Jurkat, Clone E6-1 (cell line): ENCODE measurements around the gene LMAN2L.
"Not testable (repeated sequence)": the region's sequence is repeated elsewhere in the genome, so short reads cannot be mapped to it uniquely, and the experiment has no call there.

Experiments used
- DNase-seq: peaks from one replicate; pipeline ENCODE4 v3.0.0-alpha.2; 2011; ENCODE audit warnings: low read depth, low spot score
- H3K4me3 ChIP-seq: 2 replicates; pipeline ENCODE4 v1.5.1; 2011; ENCODE audit warnings: mild to moderate bottlenecking, low read length, control low read depth, moderate library complexity

The LMAN2L gene

DNA sequence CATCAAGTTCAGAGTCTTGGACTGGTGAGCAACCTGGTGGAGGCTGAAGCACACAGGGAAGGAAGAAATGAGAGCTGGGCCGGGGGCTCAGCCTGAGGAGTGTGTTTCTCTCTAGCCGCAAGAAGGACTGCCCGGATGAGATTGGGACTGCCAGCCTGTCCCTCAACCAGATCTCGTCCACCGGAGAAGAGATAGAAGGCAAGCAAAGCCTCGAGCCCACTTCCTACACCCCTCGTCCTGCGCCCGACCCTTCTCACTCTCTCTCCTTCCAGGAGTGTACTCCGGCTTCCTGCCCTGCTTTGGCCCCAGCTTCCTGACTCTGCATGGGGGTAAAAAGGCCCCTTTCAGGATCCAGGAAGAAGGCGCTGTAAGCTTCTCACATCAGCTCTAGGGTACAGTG lies 71.1 kb downstream of the LMAN2L start:
- DNase-seq: no peak
- H3K4me3 ChIP-seq: no peak overlapping the region

DNA sequence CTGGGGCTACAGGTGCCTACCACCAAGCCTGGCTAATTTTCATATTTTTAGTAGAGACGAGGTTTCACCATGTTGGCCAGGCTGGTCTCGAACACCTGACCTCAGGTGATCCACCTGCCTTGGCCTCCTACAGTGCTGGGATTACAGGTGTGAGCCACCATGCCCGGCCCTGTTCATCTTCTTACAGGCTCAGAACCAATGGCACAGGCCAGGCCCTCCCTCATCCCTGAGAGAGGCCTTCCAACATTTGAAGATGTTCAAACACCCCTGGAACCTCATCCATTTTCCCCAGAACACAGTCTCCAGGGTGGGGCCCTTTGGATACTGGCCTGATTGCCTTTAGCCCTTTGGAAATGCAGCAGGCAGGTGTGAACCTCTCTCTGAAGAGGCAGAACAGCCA lies 74.1 kb downstream of the LMAN2L start:
- H3K4me3 ChIP-seq, DNase-seq: not testable (repeated sequence)

DNA sequence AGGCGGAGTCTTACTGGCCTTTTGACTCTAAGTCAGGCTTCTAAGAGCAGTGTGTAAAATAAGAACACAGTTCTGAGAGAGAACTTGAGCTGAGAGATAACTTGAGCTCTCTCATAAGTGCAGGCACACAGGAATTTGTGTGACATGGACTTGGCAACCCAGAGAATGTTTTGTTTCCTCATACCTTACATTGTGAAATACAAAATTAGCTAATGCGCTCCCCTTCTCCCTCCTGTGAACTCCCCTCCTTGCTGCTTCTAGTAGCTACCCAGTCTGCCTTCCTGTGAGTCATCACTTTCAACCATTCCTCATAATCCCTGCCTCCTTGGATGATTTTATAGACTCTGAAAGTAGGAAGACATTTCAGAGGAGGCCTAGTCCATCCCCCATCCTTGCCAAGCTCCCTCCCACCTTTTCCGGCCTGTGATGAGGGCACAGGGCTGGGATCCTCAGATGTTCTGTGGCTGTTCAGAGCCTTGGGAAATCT lies 74.7 kb downstream of the LMAN2L start:
- DNase-seq: no peak
- H3K4me3 ChIP-seq: no peak overlapping the region

DNA sequence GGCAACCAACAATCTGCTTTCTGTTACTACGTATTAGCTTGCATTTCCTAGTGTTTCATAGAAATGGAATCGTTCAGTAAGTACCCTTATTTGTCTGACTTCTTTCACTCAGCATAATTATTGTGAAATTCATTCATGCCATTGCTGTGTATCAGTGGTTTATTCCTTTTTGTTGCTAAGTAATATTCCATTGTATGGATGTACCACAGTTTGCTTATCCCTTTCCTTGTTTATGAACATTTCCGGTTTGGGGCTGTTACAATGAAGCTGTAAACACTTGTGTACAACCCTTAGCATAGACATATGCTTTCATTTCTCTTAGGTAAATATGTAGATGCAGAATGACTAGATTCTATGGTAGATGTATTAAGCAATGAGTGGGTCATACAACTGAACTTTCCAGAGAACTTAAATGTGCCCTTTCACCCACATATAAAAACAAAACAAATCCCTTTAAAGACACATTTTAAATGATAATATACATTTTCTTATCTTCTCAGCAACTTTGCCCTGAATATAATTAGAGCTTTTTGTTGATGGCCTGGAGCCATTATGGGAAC lies 75.4 kb downstream of the LMAN2L start:
- no peak for DNase-seq
- H3K4me3 ChIP-seq: no peak overlapping the region

DNA sequence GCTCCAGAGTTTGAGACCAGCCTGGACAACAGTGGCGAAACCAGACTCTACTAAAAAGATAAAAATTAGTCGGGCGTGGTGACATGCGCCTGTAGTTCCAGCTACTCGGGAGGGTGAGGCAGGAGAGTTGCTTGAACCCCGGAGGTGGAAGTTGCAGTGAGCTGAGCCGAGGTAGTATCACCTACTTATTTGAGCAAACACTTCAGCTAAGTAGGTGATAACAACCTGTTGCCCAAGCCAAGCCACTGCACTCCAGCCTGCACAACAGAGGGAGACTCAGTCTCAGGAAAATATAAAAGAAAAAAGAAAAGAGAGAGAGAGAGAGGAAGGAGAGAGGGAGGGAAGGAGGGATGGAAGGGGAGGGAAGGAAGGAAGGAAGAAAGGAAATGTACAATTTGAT lies 76.0 kb downstream of the LMAN2L start:
- no peak overlapping the region for H3K4me3 ChIP-seq
- no peak for DNase-seq

DNA sequence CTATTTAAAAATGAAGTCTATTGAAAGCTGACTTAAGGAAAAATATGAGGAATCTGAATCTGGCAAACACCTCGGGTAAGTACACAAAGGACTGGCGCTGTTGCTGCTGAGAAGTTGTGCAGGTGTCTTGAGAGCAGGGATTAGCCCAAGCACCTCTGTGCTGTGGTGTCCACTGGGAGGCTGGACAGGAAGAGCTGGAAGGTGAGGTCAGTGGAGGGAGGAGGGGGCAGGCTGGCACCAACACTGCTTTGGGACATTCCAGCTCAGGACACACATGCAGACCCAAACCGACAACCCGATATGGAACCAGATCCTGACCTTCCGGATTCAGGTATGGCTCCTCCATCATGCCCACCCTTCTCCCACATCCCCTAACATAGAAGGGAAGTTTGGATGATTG lies 76.7 kb downstream of the LMAN2L start:
- no peak for DNase-seq
- H3K4me3 ChIP-seq: no peak overlapping the region

DNA sequence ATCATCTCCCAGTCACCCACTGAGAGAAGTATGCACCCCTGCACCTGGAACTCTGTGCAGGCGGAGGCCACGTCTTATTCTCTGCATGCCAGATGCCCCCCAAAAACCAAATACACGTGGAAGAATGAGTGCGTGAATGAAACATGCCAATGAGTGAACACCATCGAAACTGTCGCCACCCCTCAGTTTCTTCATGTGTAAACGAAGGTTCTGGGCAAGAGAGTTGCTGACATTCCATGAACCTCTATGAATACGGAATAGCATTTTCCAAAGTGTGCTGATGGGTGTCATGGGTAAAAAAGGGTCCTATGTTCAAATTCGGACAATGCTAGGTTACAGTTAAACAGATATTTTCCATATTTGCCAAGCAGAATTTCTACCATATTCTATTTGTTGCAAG lies 77.5 kb downstream of the LMAN2L start:
- no peak overlapping the region for H3K4me3 ChIP-seq
- no peak for DNase-seq

DNA sequence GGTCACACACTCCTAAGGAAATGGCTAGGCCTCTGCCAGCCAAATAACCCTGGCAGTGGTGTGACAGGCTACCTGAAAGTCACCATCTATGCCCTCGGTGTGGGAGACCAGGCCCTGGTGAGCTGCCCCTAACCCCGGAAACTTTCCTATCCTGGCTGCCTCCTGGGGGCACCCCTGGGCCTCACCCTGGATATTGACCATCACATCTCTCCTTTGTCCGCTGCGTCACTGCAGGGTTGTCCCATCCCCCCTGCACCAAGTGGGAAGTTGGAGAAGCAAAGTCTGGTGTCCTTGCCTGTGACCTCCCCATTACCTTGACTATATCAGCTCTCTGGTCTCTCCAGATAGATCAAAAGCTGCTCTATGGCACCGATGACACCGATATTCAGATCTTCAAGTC lies 78.5 kb downstream of the LMAN2L start:
- no peak overlapping the region for H3K4me3 ChIP-seq
- no peak for DNase-seq

DNA sequence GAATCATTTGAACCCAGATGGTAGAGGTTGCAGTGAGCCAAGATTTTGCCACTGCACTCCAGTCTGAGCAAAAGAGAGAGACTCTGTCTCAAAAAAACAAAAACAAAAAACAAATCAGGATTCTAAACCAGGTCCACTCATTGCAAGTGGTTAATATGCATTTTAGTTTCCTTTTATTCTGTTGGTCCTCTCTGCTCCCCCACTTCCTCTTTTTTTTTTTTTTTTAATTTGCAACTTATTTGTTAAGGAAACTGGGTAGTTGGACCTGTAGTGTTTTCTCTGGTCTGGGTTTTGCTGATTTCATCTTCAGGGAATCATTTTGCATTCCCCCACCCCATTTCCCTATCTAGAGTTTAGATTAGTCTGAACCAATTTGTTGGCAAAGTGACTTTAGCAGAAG lies 83.3 kb downstream of the LMAN2L start:
- H3K4me3 ChIP-seq: no peak overlapping the region
- no peak for DNase-seq
